SK-N-MC (cell line): ENCODE results near the gene KMT2C.

Experiments
- EZH2 ChIP-seq: fragments of 200-600 bp; sonication (generic); IDR thresholded peaks from one replicate; pipeline ENCODE4 v1.6.1; 2017; ENCODE audit warnings: antibody characterized with exemption
- POLR2AphosphoS5 ChIP-seq: IDR thresholded peaks from 2 replicates; pipeline ENCODE4 v1.6.1; 2012; ENCODE audit warnings: mild to moderate bottlenecking, low read depth, low read length, borderline replicate concordance

DNA sequence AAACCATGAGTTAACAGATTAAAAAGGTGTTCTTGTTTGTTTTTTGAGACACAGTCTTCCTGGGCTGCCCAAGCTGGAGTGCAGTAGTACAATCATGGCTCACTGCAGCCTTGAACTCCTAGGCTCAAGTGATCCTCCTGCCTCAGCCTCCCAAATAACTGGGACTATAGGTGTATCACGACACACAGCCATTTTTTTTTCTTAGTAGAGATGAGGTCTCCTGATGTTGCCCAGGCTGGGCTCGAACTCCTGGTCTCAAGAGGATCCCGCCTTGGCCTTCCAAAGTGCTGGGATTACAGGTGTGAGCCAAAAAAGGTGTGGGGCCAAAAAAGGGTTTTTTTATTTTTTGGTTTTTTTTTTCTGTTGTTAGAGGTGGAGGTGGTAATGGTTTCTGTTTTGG lies 29.3 kb downstream of the KMT2C start:
- TF ChIP-seq EZH2 = no peak
- no peak for TF ChIP-seq POLR2AphosphoS5
